Retinal pigment epithelial cell (primary cell): ENCODE measurements around the gene SELPLG.

Experiments used
- DNase-seq: peaks from one replicate; pipeline ENCODE4 v3.0.0-alpha.2; 2010; ENCODE audit warnings: low read depth
- H3K4me3 ChIP-seq: 2 replicates; pipeline ENCODE4 v1.5.1; 2011; ENCODE audit warnings: mild to moderate bottlenecking, low read length, control low read depth, moderate library complexity
- TF ChIP-seq, protein P1 (sequence below): conservative IDR thresholded peaks from 2 replicates; pipeline ENCODE4 v1.5.1; 2011; ENCODE audit warnings: low read depth, low read length, control low read depth, inconsistent platforms

Gene SELPLG

DNA sequence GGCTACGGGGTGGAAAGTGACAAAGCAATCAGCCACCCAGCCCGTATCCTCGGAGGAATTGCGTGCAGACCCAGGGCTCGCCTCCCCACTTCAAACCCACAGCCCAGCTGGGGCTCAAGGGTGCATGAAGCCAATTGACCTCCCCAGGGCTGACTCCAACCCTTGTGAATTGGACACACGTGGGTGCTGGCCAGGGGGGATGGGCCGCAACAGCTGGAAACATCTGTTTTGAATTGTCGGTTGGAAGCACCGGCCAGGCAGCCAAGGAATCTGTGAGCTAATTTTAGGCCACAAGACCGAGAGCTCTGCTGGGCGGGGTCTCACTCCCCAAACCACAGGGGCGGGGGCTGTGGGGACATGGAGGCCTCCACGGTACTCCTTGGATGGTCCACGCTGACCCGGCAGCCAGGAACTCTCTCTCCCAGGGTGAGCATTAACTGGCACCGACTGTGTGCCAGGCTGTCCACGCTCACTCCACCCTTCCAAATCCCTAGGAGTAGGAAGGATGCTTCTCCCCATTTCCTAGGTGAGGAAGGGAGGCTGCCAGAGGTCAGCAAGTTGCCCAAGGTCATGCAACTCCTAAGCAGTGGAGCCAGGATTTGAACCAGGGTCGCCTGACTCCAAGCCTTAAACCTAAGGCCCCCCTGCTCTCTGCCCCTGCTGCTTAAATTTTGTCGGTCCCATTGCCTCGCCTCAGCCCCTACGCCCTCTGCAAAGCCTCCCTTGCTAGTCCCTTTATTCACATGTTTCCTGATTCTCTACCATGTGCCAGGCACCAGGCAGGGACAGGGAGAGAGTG is 24.0 kb downstream of the SELPLG start:
- H3K4me3 ChIP-seq, result no peak overlapping the region
- TF ChIP-seq, protein P1, sequence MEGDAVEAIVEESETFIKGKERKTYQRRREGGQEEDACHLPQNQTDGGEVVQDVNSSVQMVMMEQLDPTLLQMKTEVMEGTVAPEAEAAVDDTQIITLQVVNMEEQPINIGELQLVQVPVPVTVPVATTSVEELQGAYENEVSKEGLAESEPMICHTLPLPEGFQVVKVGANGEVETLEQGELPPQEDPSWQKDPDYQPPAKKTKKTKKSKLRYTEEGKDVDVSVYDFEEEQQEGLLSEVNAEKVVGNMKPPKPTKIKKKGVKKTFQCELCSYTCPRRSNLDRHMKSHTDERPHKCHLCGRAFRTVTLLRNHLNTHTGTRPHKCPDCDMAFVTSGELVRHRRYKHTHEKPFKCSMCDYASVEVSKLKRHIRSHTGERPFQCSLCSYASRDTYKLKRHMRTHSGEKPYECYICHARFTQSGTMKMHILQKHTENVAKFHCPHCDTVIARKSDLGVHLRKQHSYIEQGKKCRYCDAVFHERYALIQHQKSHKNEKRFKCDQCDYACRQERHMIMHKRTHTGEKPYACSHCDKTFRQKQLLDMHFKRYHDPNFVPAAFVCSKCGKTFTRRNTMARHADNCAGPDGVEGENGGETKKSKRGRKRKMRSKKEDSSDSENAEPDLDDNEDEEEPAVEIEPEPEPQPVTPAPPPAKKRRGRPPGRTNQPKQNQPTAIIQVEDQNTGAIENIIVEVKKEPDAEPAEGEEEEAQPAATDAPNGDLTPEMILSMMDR, result no peak
- DNase-seq, result no peak

DNA sequence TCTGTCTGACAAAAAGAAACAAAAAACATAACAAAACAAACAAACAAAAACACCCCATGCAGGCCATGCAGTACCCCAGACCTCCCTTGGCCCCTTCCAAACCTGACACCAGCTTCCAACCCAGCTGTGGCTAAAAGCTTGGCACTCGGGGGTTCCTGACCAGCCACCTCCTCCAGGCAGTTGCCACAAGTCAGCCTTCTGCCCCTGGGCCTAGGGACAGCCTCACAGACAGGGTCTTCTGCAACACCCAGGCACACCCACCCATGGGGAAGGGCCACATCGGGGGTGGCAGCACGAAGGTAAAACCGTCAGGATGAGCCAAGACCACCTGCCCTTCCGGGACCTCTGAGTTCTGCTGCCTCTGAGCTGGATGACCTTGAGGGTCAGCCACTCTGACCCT is 25.1 kb downstream of the SELPLG start:
- no peak for DNase-seq
- TF ChIP-seq, protein P1, result no peak
- no peak overlapping the region for H3K4me3 ChIP-seq

DNA sequence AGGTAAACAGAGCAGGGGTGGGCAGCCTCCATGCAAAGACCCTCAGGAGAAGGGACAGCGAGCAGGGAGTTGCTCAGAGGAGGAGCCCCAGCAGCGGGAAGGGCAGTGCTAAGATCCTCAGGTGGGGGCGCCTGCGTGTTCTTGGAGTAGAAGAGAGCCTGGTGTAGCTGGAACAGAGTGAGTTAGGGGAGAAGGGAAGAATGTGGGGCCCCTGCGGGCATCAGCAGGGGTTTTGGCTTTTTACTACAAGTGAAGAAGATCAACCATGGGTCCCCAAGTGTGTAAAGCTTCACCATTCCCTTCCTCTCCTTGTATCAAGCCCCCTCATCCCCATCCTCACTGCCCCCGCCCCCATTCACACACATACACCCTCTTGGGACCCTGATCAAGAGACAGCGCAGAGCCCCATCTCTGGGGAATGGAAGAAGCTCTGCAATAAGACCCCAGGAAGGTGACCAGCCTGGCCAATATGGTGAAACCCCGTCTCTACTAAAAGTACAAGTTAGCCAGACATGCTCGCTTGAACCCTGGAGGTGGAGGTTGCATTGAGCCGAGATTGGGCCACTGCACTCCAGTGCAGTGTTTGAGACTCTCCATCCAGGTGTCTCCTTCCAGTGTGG is 25.6 kb downstream of the SELPLG start:
- TF ChIP-seq, protein P1, result no peak
- no peak for DNase-seq
- H3K4me3 ChIP-seq, result no peak overlapping the region

DNA sequence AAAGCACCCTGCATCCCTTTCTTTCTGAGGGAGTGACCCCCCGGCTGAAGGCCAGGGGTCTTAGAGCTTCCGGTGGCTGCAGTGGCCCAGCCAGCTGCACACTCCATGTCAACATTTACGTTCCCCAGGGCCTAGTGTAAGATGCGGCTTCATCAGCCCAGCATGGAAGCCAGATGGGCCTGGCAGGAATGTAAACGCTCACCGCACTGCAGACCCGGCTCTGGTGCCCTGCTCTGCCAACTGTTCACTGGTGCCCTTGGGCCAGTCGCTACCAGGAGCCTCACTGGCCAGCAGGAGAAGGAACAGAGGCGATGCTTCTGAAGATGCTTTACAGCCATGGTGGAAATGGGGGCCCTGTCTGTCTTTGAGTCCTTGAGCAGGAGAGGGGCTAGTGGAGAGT is 27.2 kb downstream of the SELPLG start:
- TF ChIP-seq, protein P1, result no peak
- H3K4me3 ChIP-seq, result no peak overlapping the region
- no peak for DNase-seq

DNA sequence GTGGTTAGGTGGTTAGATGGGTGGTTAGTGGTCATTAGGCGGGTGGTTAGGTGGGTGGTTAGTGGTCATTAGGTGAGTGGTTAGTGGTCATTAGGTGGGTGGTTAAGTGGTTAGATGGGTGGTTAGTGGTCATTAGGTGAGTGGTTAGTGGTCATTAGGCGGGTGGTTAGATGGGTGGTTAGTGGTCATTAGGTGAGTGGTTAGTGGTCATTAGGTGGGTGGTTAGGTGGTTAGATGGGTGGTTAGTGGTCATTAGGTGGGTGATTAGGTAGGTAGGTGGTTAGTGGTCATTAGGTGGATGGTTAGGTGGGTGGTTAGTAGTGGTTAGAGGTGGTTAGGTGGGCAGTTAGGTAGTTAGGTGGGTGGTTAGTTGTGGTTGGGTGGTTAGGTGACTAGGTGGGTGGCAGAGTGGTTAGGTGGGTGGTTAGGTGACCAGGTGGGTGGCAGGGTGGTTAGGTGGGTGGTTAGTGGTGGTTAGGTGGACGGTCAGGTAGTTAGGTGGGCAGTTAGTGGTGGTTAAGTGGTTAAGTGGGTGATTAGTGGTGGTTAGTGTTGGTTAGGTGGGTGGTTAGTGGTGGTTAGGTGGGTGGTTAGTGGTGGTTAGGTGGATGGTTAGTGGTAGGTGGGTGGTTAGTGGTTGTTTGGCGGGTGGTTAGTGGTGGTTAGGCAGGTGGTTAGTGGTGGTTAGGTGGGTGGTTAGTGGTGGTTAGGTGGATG is 27.8 kb downstream of the SELPLG start:
- TF ChIP-seq, protein P1, result no peak
- no peak overlapping the region for H3K4me3 ChIP-seq
- DNase-seq, result no peak

DNA sequence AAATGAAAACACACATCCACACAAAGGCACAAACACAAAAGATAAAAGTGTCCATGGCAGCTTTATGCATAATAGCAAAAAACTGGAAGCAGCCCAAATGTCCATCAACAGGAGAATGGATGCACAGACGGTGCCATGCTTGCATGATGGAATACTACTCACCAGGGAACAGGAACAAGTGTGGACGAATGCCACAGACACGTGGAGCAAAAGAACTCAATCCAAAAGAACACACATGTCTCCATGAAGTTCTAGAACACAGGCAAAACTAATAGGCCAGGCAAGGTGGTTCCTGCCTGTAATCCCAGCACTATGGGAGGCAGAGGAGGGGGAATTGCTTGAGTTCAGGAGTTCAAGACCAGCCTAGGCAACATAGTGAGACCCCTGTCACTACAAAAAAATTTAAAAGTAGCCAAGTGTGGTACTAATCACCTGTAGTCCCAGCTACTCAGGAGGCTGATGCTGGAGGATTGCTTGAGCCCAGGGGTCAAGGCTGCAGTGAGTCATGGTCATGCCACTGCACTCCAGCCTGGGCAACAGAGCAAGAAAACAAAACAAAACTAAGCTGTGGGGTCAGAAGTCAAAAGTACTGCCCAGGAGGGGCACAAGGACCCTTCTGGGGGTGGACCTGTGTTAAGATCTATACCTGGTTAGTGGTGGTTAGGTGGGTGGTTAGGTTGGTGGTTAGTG is 28.5 kb downstream of the SELPLG start:
- DNase-seq, result no peak
- TF ChIP-seq, protein P1, result no peak
- H3K4me3 ChIP-seq, result no peak overlapping the region
